Activated CD4-positive, CD25-positive, alpha-beta regulatory T cell treated with anti-CD3 and anti-CD28 coated beads, Interleukin-2, amount 50 U/mL, for 72 hours (primary cell): ENCODE measurements around the gene RNASEH2B.

Experiments
- DNase-seq: peaks from one replicate; pipeline ENCODE4 v3.0.0; 2021

The RNASEH2B gene

GRCh38 chr13:50942630-50943311 is 33.2 kb downstream of the RNASEH2B start:
- DNase-seq = no peak

GRCh38 chr13:50945669-50946068 is 36.1 kb downstream of the RNASEH2B start:
- DNase-seq = no peak

- no peak for DNase-seq
These were observed 39.0 kb downstream of the RNASEH2B start for GRCh38 chr13:50948601-50949000.

GRCh38 chr13:50950849-50951248 is 41.3 kb downstream of the RNASEH2B start:
- no peak for DNase-seq

- DNase-seq = no peak
These were observed 41.8 kb downstream of the RNASEH2B start for GRCh38 chr13:50951366-50951765.

- DNase-seq = no peak
These were observed 45.6 kb downstream of the RNASEH2B start for GRCh38 chr13:50955241-50955640.

- DNase-seq = no peak
These were observed 46.2 kb downstream of the RNASEH2B start for GRCh38 chr13:50955798-50956197.

- DNase-seq = no peak
These were observed 48.0 kb downstream of the RNASEH2B start for GRCh38 chr13:50957620-50958019.

- no peak for DNase-seq
These were observed 60.1 kb downstream of the RNASEH2B start for GRCh38 chr13:50969691-50970090.

- no peak for DNase-seq
These were observed 61.4 kb downstream of the RNASEH2B start for GRCh38 chr13:50970956-50971355.

GRCh38 chr13:50974268-50974667 is 64.7 kb downstream of the RNASEH2B start:
- DNase-seq = no peak

GRCh38 chr13:50979187-50979586 is 69.6 kb downstream of the RNASEH2B start:
- no peak for DNase-seq

- no peak for DNase-seq
These were observed 72.1 kb downstream of the RNASEH2B start for GRCh38 chr13:50981686-50982085.

- DNase-seq = no peak
These were observed 79.9 kb downstream of the RNASEH2B start for GRCh38 chr13:50989476-50989875.

- DNase-seq = no peak
These were observed 80.7 kb downstream of the RNASEH2B start for GRCh38 chr13:50990065-50990817.

- DNase-seq = no peak
These were observed 81.4 kb downstream of the RNASEH2B start for GRCh38 chr13:50990818-50991506.

GRCh38 chr13:50991579-50992521 is 82.3 kb downstream of the RNASEH2B start:
- DNase-seq = no peak

GRCh38 chr13:50993371-50993770 is 83.8 kb downstream of the RNASEH2B start:
- DNase-seq = no peak

- DNase-seq = no peak
These were observed 84.3 kb downstream of the RNASEH2B start for GRCh38 chr13:50993934-50994333.

GRCh38 chr13:50994651-50995050 is 85.1 kb downstream of the RNASEH2B start:
- DNase-seq = no peak

- DNase-seq = no peak
These were observed 86.3 kb downstream of the RNASEH2B start for GRCh38 chr13:50995854-50996253.

GRCh38 chr13:50998326-50998725 is 88.7 kb downstream of the RNASEH2B start:
- DNase-seq = no peak

- DNase-seq = no peak
These were observed 90.0 kb downstream of the RNASEH2B start for GRCh38 chr13:50999641-51000040.
